HEK293 (cell line): Measurements from ENCODE around the gene MAL.

Source experiments
- CTCF ChIP-seq: fragments of 450-650 bp; formaldehyde crosslinking; IDR thresholded peaks from 2 replicates; pipeline ENCODE4 v1.5.1; 2016; ENCODE audit warnings: missing biosample characterization, missing genetic modification characterization
- TRIM28 ChIP-seq: IDR thresholded peaks from 2 replicates; pipeline ENCODE4 v1.6.1; 2011; ENCODE audit warnings: low read length, control low read depth, borderline replicate concordance
- ZNF175 ChIP-seq: fragments of 450-650 bp; formaldehyde crosslinking; IDR thresholded peaks from 2 replicates; pipeline ENCODE4 v1.5.1; 2016; ENCODE audit warnings: missing biosample characterization, missing genetic modification characterization
- ZNF274 ChIP-seq, 2 experiments: fragments of 200-500 bp in 1 of 2; fragments of 450-650 bp in 1 of 2; sonication (Bioruptor generic) in 1 of 2; formaldehyde crosslinking in 1 of 2; IDR thresholded peaks; 2 replicates each; pipeline versions ENCODE4 v1.5.1 to v1.6.1; 2014 to 2016; ENCODE audit warnings: borderline replicate concordance in 1 of 2, inconsistent platforms in 1 of 2, low read length in 1 of 2, missing biosample characterization in 1 of 2, missing genetic modification characterization in 1 of 2
- ZNF302 ChIP-seq: fragments of 450-650 bp; formaldehyde crosslinking; IDR thresholded peaks from 2 replicates; pipeline ENCODE4 v1.5.1; 2016; ENCODE audit warnings: missing biosample characterization, missing genetic modification characterization, low read depth

- TF ChIP-seq ZNF175 (tag by site-specific recombination) (no peak), CTCF (tag by site-specific recombination) (no peak), ZNF302 (tag by site-specific recombination) (no peak), TRIM28 (no peak), ZNF274 (IDR thresholded peaks at IDR 0.05; ENCODE audit: low read length) (no peak), ZNF274 (tag by site-specific recombination; IDR thresholded peaks at IDR 0.05; ENCODE audit: borderline replicate concordance) (no peak)
Observed at GRCh38 chr2:95007822-95008221, 17.7 kb upstream of the MAL start.
